Measurements from ENCODE around the gene COL28A1. TPM values are rescaled to one million over a fixed set of nuclear protein-coding genes. Genes with fewer than 3 reads are reported as not detected.
"Not testable (repeated sequence)": the region's sequence is repeated elsewhere in the genome, so short reads cannot be mapped to it uniquely, and the experiment has no call there.

The COL28A1 gene
- total RNA-seq, 1 donor from 2014 or later, result 9.0 TPM

DNA sequence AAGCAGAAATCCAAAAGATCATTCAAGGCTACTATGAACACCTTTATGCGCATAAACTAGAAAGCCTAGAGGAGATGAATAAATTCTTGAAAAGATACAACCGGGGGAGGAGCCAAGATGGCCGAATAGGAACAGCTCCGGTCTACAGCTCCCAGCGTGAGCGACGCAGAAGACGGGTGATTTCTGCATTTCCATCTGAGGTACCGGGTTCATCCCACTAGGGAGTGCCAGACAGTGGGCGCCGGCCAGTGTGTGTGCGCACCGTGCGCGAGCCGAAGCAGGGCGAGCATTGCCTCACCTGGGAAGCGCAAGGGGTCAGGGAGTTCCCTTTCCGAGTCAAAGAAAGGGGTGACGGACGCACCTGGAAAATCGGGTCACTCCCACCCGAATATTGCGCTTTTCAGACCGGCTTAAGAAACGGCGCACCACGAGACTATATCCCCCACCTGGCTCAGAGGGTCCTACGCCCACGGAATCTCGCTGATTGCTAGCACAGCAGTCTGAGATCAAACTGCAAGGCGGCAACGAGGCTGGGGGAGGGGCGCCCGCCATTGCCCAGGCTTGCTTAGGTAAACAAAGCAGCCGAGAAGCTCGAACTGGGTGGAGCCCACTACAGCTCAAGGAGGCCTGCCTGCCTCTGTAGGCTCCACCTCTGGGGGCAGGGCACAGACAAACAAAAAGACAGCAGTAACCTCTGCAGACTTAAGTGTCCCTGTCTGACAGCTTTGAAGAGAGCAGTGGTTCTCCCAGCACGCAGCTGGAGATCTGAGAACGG, 70.5 kb downstream of the COL28A1 start:
- not testable (repeated sequence) for DNase-seq

DNA sequence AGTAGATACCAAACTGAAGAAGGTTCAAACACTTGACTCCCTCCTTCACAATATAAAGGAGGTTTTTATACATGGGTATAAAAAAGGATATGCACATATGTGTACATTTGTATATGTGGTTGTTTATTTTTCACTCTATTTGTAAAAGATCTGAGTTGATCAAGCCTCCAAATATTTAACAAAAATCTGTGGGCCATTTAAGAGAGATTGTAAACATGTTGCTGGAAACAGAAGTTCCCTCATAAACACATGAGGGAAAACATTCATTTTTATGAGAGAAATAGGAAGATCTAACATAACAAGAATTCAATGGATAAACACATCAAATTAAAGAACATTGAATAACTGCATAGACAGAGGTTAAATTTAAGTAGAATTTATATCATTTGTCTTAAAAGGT, 81.7 kb downstream of the COL28A1 start:
- DNase-seq, result no peak

DNA sequence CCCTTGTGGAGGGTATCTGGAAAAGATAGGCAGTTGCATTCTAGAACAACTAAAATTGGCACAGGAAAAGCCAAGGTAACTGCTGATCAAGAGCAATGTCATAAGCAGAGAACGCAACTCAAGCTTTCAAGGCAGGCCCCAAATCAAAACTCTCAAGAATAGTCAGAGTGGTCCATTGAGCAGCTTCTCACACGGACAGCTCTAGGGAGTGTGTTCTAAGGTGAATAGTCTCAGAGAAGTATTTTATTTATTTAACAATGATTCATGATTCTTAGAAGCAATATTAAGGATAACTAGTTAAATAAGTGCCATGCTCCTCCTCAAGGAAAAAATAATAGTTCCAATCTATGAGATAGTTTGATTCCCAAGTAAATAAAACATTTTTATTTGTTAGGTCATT, 83.0 kb downstream of the COL28A1 start:
- no peak for DNase-seq

DNA sequence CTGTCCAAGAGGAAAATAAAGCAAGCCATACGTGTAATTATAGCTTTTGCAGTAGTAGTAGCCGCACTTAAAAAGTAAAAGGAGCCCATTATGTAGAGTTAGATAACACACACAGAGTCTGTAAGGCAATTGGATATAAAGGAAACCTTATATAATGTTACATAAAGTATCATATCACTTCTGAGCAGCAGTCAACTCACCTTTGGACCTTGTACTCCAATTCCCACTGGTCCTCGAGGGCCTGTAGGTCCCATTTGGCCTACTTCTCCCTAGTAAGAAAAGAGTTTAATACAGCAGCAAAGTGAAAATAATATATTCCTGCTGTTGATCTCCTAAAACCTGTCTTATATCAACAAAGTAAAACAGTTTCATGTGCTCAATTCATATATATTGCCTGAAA, 83.6 kb downstream of the COL28A1 start:
- no peak for DNase-seq

DNA sequence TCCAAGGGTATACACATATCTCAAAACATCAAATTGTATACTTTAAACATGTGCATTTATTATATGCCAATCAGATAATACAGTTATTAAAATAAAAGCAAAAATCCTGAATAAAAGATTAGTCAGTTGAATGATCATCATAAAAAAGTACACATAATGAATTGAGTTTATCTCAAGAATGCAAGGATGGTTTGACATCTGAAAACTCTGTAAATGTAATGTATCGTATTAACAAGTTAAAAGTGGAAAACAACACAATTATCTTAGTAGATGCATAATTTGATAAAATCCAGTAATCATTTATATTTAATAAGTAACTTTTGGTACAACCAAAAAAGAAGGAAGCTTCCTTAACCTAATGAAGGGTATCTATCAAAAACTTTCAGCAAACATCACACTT, 86.6 kb downstream of the COL28A1 start:
- DNase-seq, result no peak

DNA sequence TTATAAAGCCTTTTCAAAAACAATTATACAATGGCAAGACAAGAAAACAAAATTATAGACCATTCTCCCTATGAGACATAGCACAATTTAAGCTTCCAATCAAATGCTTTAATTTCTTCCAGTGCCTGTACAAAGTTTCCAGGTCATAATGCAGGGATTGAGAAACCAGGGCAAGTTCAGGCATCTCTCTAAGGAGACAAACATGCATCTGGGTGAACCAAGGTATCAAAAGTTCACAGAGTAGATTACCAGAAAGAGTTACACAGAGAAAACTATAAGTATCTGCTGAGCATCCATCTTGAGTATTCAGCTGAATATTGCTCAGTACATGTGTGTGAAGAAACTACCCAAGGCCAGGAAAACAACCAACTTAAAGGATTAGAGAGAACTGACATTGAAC, 89.1 kb downstream of the COL28A1 start:
- DNase-seq, result no peak

DNA sequence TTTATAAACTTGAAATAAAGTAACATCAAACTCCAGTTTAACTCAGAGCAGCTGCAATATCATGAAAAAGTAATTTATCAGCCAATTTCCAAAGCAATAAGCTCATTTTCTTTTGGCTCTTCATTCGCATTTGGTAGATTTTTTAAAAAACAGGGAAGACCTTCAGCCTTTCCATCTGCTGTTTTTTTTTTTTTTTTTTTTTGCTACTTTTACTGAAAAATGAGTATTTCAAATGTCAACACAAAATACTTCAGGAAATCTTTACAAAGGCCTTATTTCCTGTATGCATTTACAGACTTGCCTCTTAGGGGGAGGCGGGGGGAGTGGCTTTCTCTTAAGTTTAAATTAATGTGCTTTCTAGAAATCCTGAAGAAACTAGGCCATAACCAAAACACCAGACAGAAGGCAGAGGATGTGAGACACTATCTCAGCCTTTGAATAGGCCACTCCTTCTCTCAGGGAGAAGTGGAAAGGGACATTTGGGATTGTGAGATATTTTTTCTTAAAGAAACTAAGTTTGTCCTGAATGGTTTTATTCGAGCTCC, 91.8 kb downstream of the COL28A1 start:
- no peak for DNase-seq

DNA sequence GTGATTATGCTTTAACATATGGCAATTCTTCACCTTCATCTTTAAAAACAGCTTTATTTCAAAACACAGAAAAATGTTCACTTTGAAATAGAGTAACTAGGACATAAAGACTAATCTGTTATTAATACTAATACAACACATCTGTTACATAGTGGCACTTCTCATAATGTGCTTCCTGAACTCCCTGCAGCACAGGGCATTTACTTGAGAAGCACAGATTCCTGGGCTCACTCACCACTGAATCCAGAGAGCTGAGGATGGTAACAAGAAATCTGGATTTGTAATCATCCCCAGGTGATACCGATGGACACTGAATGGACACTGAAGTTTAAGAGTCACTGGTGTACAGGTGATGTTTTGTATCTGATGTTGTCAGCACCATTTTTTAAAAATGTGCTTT, 96.1 kb downstream of the COL28A1 start:
- no peak for DNase-seq

DNA sequence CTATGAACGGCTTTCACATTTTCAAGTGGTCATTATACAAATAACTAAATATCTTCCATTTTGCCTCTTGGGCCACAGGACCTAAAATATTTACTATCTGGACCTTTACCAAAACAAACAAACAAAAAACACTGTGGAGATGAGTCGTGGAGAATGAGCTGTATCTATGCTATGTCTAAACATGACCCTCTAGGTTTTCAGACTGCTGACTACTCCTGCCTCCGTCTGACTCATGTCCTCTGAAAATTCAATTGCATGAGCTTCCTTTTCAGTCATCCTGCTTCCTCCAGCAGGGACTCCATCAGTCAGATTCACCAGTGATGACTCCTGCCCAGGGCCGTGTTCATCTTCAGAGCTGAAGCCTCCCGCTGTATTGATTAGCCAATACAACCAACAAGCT, 96.8 kb downstream of the COL28A1 start:
- no peak for DNase-seq

DNA sequence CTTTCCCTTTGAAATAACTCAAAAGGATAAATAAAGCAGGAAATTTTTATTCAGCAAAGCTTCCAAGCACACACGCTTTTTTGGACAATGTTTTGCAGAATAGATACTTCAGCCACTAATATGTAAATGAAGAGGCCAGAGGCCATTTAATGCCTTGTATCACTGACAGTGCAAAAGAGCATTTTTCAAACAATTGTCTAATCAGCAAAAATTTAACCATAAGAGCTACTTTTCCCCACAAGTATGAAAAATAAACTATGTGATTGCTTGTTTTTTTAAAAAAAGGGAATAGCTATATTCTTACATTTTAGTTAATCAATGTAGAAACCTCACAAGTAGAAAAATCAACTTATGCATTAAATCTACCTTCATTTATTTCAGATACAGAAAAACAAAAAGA, 99.7 kb downstream of the COL28A1 start:
- DNase-seq, result no peak

DNA sequence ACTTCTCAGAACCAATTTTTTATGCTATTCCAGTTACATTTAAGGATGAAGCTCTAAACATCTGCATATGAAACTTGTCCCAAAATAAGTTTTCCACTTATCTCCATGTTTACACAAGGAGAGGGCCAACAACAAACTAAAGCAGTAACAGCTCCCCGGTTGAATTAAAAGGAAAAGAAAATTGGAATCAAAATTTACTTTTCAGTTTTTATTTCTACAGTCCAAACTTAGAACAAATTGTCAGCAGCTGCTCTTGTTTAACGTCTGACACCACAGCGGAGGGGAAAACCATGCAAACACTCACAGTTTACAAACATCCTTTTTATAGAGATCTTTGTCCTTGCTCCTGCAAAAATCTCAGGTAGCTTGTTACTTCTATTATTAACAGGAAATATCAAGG, 101.3 kb downstream of the COL28A1 start:
- DNase-seq, result no peak

DNA sequence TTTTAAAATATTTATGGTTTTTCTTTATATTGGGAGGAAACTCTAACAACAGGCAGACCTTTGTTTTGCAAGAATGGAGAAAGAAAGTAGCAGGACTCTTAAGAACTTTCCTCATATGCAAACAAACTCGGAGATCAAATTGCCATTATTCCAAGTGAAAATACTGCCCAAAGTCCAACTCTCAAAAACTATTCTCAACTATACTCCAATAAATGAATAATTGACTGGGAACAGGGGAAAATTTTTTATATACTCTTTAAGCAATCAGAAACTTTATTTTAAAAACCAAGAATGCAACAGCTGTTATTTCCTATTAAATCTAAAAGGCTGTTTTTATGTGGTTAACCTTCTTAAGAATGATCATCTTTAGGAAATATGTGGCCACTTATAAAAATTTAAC, 101.9 kb downstream of the COL28A1 start:
- no peak for DNase-seq

DNA sequence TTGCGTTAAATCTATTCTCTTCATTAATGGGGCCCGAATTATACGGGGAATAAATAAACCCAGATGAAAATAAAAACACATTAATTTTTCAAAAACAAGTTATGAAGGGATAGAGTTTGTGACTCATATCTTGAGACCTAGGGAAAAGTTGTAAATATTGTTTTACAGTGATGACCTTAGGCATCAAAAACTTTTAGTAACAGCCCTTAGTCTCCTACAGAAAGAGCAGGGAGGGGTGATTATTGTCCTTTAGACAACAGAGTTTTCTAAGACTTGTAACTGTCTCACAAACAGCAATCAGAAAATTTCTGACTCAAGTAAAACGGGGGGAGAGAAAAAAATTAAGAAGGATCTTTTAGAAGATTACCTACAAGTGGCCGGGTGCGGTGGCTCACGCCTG, 102.7 kb downstream of the COL28A1 start:
- no peak for DNase-seq

DNA sequence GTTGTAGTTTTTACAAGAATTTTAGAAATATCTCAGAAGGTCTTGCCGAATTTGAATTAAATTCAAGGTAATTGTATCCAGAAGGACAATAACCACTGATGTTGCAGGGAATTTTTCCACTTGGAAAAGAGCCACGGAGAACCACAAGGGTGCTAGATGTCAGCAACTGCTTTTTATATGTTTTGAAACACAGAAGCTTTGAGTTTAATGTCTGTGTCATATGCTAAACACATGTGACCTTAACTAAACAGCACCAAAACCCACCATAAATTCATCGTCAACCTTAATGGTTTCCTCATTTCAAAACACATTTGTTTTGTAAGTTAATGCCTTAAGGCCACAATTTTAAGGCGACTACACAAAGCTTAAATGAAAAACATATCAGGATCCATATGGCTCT, 106.9 kb downstream of the COL28A1 start:
- peak; percentile 90 for DNase-seq

DNA sequence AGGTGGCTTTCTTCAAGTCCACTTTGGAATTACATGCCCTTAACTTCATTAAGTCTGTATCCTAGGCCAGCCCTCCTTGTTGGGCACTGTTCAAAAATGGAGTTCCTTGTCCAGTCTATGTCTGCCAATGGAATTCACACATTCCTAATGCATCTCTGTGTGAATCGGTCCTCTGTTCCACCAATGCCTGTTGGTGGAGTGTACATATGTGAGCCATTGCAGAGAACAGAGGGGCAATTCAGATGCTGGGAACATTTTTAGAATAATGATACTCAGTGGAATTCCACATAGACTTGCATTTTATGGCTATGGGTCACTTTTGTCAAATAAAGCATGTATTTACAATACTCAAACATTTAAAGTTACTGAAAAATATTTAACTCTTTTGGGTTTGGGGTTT, 108.3 kb downstream of the COL28A1 start:
- peak; percentile 41 for DNase-seq

DNA sequence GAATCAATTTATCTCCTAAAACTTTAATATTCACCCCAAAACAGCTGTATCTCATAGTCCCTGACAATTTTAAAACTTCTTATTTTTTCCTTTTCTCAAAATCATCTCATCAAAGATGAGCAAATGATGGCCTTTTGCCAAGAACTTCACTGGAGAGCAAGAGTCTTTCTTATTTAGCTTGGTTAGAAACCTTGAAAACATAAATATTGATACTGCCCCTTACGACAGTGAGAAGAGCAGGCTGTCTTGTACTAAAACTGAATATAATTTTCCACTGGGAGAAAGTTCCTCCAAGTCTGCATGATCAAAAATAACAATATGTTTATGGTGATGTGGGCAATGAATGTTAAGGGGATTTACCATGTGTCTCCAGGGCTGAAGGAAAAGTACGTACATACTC, 109.0 kb downstream of the COL28A1 start:
- DNase-seq, result no peak

DNA sequence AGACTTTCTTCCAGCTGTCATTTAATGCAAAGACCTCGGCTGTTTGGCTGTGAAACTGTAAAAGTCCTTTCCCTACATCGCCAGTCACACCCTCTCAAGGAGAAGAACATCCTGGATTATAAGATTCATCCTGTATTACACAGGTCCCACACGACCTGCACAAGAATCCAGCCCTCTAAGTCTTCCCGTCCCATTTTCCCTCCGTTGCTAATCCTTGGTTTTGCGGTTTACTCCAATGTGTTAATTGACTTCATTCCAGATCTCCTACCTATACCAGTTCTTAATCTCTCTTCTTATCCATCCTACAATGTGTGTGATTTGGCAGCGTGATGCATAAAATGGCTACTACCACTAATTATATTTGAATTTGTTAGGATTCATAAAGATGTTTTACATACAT, 110.4 kb downstream of the COL28A1 start:
- no peak for DNase-seq

DNA sequence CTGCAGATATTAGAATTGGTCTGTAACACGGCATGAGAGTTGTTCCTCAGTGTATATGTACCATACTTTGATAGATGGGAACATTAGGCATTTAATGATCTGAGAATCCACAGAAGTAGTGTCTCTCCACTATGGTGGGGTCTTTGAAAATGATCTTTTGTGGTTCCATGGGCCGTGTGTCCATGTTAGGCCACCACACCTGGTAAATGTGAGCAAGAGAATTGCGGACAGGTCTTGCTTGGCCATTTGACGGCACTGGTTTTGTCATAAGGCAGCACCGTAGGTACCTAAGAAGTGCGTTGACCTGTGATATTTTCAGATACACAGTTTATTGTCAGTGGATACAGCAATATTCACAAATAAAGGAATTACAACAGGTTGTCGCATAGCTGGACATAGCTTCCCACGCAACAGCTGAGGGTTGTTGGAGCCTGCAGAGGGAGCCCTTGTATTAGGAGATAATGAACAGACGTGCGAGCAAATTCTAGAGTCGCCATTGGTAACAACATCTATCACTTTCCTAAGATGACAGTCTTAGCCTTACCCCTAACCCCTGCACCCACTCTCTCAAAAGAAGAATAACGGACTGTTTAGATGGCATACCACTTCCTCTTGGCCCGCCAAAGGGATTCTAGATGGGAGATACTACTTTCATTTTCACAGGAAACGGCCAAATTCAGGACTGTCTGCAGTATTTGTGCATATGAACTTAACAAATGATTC, 111.4 kb downstream of the COL28A1 start:
- peak; percentile 66 for DNase-seq

DNA sequence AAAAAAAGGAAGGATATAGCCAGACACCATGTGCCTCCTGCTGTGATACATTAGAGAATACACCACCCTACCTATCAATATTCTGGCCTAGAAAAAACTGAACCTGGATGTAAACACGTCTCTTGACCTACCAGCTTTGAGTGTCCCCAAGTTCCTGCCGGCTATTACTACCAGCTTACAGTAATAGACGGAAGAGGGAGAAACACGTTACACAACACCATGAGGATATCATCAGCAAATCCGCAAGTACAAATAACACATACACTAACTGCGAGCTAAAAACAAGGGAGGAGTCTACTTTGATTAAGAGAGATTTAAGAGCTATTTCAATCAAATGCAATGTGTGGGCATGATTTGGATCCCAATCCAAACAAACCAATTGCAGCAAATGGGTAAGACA, 113.0 kb downstream of the COL28A1 start:
- DNase-seq, result no peak

DNA sequence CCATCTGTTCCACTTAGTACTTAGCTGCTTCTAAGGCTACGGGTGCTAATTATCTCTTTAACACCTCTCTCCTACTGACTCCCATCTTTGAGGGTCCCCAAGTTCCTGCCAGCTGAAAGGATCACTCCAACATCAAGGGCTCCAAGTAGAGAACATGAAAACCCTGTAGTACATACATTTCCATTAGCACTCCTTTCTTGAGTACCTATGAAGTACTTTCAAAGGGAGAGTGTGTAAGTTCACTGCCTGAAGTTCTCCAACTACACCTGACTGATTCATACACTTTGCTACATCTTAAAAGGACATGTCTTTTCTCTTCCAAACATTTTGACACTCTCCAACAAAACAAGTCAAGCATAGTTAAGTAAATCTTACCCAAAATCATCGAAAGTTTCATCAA, 113.8 kb downstream of the COL28A1 start:
- no peak for DNase-seq

DNA sequence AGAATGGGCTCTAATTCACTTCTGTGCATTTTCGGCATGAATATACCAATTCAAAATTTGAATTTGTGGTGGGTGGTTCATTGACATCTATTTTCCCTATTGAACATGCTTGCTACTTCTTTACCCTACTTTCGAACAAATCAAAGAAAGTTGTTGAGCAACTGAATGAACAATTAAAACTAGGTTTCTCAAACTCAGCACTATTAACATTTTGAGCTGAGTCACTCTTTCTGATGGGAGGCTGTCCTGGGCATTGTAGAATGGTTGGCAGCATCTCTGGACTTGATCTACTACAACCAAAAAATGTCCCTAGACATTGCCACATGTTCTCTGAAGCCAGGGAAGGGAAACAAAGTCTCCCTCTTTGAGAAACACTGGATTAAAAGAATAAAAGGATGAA, 116.7 kb downstream of the COL28A1 start:
- no peak for DNase-seq

DNA sequence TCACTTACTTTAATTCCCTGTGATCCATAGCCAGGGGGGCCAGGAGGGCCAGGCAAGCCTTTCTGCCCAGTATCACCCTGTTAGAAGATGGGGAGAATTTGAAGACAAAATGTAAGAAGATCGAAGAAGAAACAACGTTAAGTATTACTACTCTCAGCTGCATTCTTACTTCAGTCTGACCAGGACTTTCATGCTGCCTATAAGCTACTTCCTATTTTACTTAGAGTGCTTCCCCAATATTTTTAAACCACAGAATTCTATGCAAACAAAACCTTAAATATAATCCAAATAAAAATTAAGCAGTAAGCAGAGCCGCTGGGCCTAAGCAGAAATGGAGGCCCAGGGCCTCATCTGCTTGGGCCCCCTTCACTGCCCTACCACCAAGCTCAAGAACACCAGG, 117.8 kb downstream of the COL28A1 start:
- DNase-seq, result no peak

DNA sequence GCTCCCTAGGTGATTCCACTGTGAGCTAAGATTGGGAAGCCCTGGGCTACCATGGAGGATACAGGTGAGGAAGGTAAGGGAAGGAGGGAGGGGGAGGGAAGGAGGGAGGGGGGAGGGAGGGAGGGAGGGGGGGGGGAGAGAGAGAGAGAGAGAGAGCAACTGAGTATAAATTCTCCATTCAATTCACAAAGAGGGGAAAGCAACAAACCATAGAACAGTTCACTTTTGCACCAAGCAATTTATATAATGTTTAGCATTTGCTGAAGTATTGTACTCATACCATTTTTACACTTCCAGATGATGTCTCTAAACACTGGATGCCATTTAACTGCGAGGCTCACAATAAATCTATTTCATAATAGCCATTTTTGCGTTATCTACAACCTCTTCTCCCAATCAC, 118.3 kb downstream of the COL28A1 start:
- no peak for DNase-seq

Measured in skin of body (tissue), 2 donors.